H7 (cell line): ENCODE results near the gene ATXN7L2. TPM values are rescaled to one million over a fixed set of nuclear protein-coding genes. Genes with fewer than 3 reads are reported as not detected.
"Not testable (repeated sequence)": the region's sequence is repeated elsewhere in the genome, so short reads cannot be mapped to it uniquely, and the experiment has no call there.

Experiments used
- DNase-seq: peaks from one replicate; pipeline ENCODE4 v3.0.0; 2012
- H3K27me3 ChIP-seq: 2 replicates; pipeline ENCODE4 v1.6.0; 2011; ENCODE audit warnings: mild to moderate bottlenecking, low read length; ENCODE audit not compliant: control insufficient read depth, insufficient read depth
- H3K36me3 ChIP-seq: replicated peaks from 2 replicates; pipeline ENCODE4 v1.5.1; 2011; ENCODE audit warnings: low read length; ENCODE audit not compliant: control insufficient read depth, insufficient read depth
- H3K4me3 ChIP-seq: 2 replicates; pipeline ENCODE4 v1.5.1; 2011; ENCODE audit warnings: low read depth, mild to moderate bottlenecking, control low read depth, low read length, moderate library complexity; ENCODE audit not compliant: insufficient read depth
- total RNA-seq: library from RNA; depleted of rRNA; stranded (reverse); fragments of >200 nt; shearing (Covaris generic); gene quantifications from 2 replicates; pipeline ENCODE4 v1.2.3, GENCODE V29; 2014; rRNA removed

ATXN7L2 gene
- total RNA-seq = 9.6 and 9.9 TPM in 2 replicates

- peak; percentile 100 for DNase-seq
- peak within 1 kb of the TSS; percentile 74 for H3K4me3 ChIP-seq
- H3K36me3 ChIP-seq = no peaks in the 10 kb centered on the region; the same call in 1 of the 2 replicates
- H3K27me3 ChIP-seq = no peaks in the 10 kb centered on the region; the same call in 1 of the 2 replicates
Observed at GRCh38 chr1:109483672-109484518, at the start of gene ATXN7L2. Gene ATXN7L2 (plus strand): TSS chr1:109483905. CDS start chr1:109483954, 49 bp downstream.

GRCh38 chr1:109434484-109434883, 49.2 kb upstream of the ATXN7L2 start:
- no peak for DNase-seq
- no peak overlapping the region for H3K4me3 ChIP-seq
- H3K36me3 ChIP-seq = no peaks in the 10 kb centered on the region
- no peaks in the 10 kb centered on the region; the same call in 1 of the 2 replicates for H3K27me3 ChIP-seq

- H3K36me3 ChIP-seq = no peaks in the 10 kb centered on the region
- H3K27me3 ChIP-seq = peaks cover 2% of the 10 kb centered on the region; the same call in 1 of the 2 replicates
- H3K4me3 ChIP-seq = no peak overlapping the region
- DNase-seq = no peak
Observed at GRCh38 chr1:109438798-109439297, 44.9 kb upstream of the ATXN7L2 start.

GRCh38 chr1:109441069-109441468, 42.6 kb upstream of the ATXN7L2 start:
- no peak for DNase-seq
- Histone ChIP-seq H3K4me3 (no peak overlapping the region), H3K27me3 (peaks cover 3% of the 10 kb centered on the region), H3K36me3 (no peaks in the 10 kb centered on the region)

- H3K4me3 ChIP-seq = no peak overlapping the region
- peaks cover 3% of the 10 kb centered on the region for H3K27me3 ChIP-seq
- no peak for DNase-seq
Observed at GRCh38 chr1:109443476-109443875, 40.2 kb upstream of the ATXN7L2 start.

GRCh38 chr1:109444346-109444745, 39.4 kb upstream of the ATXN7L2 start:
- Histone ChIP-seq H3K4me3 (no peak overlapping the region), H3K36me3 (no peaks in the 10 kb centered on the region), H3K27me3 (peaks cover 3% of the 10 kb centered on the region)
- no peak for DNase-seq

More at GRCh38 chr1:109443476-109443875, 40.2 kb upstream of the ATXN7L2 start:
- H3K36me3 ChIP-seq = no peaks in the 10 kb centered on the region

GRCh38 chr1:109445949-109446695, 37.6 kb upstream of the ATXN7L2 start:
- not testable (repeated sequence) for H3K27me3 ChIP-seq, H3K36me3 ChIP-seq, DNase-seq, H3K4me3 ChIP-seq

GRCh38 chr1:109447524-109447923, 36.2 kb upstream of the ATXN7L2 start:
- Histone ChIP-seq H3K36me3 (no peaks in the 10 kb centered on the region), H3K27me3 (peaks cover 3% of the 10 kb centered on the region), H3K4me3 (no peak overlapping the region)
- DNase-seq = no peak

GRCh38 chr1:109454497-109455133, 29.1 kb upstream of the ATXN7L2 start:
- Histone ChIP-seq H3K27me3 (peaks cover 1% of the 10 kb centered on the region; the same call in 1 of the 2 replicates), H3K36me3 (no peaks in the 10 kb centered on the region), H3K4me3 (no peak overlapping the region)
- DNase-seq = no peak

- no peak for DNase-seq
- no peaks in the 10 kb centered on the region for H3K36me3 ChIP-seq
- no peak overlapping the region for H3K4me3 ChIP-seq
- H3K27me3 ChIP-seq = no peaks in the 10 kb centered on the region; the same call in 1 of the 2 replicates
Observed at GRCh38 chr1:109457819-109458218, 25.9 kb upstream of the ATXN7L2 start.

GRCh38 chr1:109466125-109466451, 17.6 kb upstream of the ATXN7L2 start:
- Histone ChIP-seq H3K36me3 (no peaks in the 10 kb centered on the region), H3K4me3 (peak overlapping the region; percentile 65), H3K27me3 (peaks cover 65% of the 10 kb centered on the region)
- DNase-seq = no peak

- peaks cover 65% of the 10 kb centered on the region for H3K27me3 ChIP-seq
Observed at GRCh38 chr1:109466452-109467300, 17.0 kb upstream of the ATXN7L2 start, which contains the start of gene SYPL2. Gene SYPL2 (plus strand): TSS chr1:109466546. CDS start chr1:109466844, 298 bp downstream.

GRCh38 chr1:109467301-109467777, 16.4 kb upstream of the ATXN7L2 start:
- Histone ChIP-seq H3K36me3 (no peaks in the 10 kb centered on the region), H3K27me3 (peaks cover 65% of the 10 kb centered on the region), H3K4me3 (peak overlapping the region; percentile 65)
- DNase-seq = no peak

More at GRCh38 chr1:109466452-109467300, 17.0 kb upstream of the ATXN7L2 start, which contains the start of gene SYPL2:
- Histone ChIP-seq H3K4me3 (peak within 1 kb of the TSS; percentile 65), H3K36me3 (no peaks in the 10 kb centered on the region)
- peak; percentile 91 for DNase-seq
